Measurements from ENCODE around the gene IGF2BP3.

IGF2BP3 gene

DNA sequence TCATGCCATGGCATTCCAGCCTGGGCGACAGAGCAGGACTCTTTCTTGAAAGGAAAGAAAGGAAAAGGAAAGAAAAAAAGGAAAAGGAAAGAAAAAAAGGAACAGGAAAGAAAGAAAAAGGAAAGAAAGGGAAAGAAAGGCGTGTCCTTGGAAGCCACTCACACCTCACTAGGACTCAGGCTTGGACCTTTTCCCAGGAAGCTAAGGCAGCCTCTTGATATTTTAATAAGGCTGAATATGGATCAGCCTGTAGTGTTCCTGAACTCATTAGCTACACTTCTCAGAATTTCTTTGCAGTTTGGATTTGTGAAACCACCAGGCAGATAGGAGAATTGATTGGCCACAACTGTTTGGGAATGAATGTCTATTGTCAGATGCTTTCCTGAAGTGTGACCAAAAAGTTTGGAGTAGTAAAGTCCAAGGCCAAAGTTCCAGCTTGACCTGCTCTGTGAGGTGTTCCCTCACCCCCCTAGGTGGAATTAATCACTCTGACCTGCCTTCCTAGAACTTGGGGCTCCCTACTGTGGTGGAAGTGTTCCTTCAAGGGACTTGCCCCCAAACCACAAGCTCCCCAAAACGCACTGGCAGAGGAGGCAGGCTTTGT, 178.2 kb downstream of the IGF2BP3 start:
- DNase-seq = no peak

DNA sequence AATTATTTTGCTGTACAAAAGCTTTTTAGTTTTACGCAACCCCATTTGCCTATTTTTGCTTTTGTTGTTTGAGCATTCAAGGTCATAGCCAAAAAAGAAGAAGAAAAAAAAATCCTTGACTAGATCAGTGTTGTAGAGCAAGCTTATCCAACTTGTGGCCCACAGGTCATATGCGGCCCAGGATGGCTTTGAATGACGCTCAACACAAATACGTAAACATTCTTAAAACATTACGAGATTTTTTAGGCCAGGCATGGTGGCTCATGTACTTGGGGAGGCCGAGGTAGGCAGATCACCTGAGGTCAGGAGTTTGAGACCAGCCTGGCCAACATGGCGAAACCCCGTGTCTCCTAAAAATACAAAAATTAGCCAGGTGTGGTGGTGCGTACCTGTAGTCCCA, 179.3 kb downstream of the IGF2BP3 start:
- DNase-seq = no peak

DNA sequence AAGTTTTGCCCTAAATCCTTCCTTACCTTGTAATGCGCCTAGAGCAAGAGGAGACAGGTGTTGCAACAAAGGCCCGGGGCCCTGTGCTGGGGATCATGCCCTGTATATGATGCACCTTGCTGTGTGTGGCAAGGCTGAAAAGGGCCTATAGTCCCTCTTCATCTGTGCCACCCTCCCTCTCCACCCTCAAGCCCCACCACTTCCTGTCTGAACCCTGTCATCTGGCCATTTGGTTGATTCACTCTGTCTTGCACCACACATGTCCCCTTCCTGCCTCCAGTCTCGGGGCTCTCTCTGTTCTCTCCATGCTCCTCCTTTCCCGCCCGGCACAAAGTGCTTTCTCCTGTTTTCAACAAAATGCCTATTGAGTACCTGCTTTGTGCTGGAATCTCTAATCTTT, 182.7 kb downstream of the IGF2BP3 start:
- no peak for DNase-seq

DNA sequence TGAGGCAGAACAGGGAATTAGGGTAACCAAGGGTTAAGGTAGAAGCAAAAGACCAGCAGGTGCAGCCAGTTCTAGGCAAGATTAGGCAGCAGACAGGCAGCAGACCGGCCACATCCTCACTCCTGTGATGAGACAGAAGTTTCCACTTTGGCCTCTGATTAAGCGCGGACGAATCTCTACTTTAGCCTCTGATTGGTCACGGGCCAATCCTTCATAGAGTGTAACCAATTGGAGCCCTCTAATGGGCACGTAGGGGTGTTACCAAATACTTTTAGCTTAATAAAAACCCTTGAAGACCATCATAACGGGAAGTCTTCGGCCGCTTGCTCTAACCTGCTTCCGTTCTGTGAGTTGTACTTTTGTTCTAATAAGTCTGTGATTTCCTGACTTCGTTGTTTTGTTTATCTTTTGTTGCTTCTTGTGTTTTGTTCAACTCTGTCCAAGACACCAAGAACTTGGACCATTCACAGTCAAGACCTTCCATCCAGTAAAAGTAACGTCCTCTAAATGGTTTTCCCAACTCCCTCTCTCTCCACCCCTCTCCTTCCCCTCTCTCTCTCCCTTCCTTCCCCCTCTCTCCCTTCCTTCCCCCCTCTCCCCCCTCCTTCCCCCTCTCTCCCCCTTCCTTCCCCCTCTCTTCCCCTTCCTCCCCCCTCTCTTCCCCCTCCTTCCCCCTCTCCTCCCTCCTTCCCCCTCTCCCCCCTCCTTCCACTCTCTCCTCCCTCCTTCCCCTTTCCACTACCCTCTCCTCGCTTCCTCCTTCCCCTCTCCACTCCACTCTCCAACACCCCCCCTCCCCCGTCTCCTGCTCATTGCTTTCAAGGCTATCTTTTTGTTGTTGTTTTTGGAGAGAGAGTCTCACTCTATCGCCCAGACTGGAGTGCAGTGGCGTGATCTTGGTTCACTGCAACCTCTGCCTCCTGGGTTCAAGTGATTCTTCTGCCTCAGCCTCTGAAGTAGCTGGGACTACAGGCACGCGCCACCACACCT, 184.3 kb downstream of the IGF2BP3 start:
- DNase-seq = no peak

- DNase-seq = no peak
Observed at GRCh38 chr7:23284871-23285270, 185.4 kb downstream of the IGF2BP3 start.

DNA sequence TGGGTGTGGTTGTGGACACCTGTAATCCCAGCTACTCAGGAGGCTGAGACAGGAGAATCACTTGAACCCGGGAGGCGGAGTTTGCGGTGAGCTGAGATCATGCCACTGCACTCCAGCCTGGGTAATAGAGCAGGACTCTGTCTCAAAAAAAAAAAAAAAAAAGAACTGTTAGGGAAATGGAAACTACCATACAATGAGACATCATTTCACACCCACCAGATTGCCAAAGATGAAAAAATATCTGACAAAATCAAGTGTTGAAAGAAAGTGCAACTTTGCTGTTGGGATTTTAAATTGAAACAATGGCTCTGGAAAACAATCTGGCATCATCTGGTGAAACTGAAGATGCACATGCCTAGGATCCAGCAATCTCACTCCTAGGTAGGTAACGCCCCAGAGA, 187.2 kb downstream of the IGF2BP3 start:
- no peak for DNase-seq

- DNase-seq = no peak
Observed at GRCh38 chr7:23279819-23280525, 190.3 kb downstream of the IGF2BP3 start.

DNA sequence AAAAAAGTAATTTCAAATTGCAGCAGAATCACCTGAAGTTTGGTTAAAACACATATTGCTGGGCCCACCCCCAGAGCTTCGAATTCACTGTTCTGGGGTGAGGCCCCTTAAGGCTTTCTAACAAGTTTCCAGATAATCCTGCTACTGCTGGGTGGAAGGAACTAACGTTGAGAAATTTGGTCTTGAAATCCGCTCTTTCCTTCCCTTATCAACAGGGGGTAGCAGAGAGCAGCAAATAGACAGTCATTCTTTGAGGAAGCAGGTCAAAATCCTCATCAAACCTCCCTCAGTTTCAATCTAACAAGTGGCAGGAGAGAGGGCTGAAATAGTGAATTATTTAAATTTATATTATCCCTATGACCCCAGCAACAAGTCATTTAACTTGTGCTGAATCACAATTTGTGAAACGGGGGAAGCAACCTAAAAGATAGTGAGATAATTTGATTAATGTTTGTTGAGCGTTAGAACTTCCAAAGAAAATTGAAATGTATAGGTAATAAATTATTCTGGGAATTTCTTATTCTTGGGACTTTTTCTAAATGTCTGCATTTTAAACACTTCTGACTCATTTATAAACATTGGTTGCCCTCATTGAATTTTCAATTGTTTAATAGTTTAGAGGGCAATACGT, 192.8 kb downstream of the IGF2BP3 start:
- no peak for DNase-seq

- no peak for DNase-seq
Observed at GRCh38 chr7:23276947-23277346, 193.3 kb downstream of the IGF2BP3 start.

- DNase-seq = no peak
Observed at GRCh38 chr7:23276376-23276775, 193.9 kb downstream of the IGF2BP3 start.

DNA sequence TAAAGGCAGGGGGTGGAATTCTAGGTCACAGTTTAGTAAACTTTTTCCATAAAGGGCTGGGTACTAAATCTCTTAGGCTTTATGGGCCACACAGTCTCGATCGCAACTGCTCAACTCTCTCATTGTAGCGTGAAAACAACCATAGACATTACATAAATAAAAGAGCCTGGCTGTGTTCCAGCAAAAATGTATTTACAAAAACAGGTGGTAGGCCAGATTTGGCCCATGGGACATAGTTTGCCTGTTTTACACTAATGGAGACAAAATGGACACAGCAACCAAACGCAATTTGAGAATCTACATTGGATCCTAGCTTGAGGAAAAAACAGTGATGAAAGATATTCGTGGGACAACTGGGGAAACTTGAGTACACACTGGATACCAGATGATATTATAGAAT, 194.4 kb downstream of the IGF2BP3 start:
- no peak for DNase-seq

GRCh38 chr7:23273141-23273599, 197.1 kb downstream of the IGF2BP3 start:
- peak; percentile 90 for DNase-seq

- DNase-seq = no peak
Observed at GRCh38 chr7:23272275-23272674, 198.0 kb downstream of the IGF2BP3 start.

GRCh38 chr7:23268746-23269145, 201.5 kb downstream of the IGF2BP3 start:
- no peak for DNase-seq

DNA sequence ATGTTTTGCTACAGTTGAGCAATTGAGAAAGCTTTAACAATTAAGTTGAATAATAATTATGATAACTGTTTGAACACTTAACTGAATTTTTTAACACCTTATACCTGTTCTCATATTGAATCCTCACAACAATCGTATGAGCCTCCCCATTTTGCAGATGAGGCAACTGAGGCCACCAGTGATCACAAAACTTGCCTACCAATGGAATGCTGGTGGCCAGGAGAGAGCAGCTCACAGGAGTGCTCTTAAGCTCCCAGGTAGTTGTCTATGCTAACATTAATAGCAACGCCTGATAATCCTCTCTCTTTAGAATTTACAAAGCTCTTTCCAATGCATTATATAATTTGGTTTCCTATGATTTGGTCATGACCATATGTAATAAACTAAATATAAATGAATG, 202.1 kb downstream of the IGF2BP3 start:
- no peak for DNase-seq

DNA sequence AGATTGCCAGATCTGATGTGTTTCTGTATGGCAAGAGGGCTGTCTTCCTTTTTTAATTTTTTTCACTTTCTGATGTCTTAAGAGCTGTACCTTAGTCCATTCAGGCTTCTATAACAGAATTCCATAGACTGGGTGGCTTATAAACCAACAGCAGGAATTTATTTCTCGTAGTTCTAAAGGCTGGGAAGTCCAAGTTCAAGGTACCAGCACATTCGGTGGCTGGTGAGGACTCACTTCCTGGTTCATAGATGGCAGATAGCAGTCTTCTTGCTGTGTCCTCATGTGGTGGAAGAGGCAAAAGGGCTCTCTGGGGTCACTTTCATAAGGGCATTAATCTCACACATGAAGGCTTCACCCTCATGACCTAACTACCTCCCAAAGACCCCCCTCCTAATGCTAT, 202.9 kb downstream of the IGF2BP3 start:
- DNase-seq = no peak

DNA sequence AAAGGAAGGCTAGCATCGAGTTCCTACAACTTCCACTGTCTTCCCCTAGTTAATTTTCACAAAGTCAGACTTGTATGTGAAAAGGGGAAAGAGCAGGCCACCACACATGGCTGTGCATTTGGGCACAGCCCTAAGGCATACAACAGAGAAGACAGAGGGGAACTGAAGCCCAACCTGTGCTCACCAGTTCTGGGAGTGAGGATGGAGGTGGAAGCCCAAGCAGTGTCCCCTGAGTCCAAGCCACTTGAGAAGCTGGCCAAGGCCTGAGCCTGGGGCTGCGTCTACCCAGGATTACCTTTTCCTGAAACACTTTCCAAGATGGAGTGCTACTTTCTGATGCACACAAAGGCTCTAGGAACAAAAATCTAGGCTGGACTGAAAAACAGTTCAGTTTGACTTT, 203.4 kb downstream of the IGF2BP3 start:
- no peak for DNase-seq

GRCh38 chr7:23264916-23265458, 205.3 kb downstream of the IGF2BP3 start:
- DNase-seq = no peak

DNA sequence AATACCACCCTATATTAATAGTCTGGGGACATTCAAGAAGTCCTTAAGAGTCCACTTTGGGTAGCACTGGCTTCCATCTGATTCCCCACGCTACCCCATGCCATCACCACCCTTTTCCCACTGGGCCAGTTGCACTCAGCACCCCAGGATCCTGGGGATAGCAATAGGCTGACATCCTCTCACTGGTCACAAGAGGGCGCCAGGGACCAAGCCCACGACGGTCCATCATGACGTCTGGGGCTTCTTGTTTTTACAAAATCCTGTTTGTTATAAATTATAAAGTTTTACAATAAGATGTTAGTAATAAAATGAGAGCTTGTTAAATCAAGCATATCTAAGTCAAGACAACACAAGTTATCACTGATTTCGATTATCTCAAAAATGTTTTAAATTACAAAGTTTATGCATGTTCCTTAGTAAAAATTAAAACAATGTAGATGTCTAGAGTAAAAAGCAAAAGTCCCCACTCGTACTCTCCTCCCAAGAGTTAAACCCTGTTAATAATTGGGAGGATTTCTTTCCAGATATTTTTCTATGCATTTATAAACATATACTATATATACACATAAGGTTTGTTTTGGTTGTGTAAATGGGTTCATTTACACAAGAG, 208.3 kb downstream of the IGF2BP3 start:
- DNase-seq = peak; percentile 31

DNA sequence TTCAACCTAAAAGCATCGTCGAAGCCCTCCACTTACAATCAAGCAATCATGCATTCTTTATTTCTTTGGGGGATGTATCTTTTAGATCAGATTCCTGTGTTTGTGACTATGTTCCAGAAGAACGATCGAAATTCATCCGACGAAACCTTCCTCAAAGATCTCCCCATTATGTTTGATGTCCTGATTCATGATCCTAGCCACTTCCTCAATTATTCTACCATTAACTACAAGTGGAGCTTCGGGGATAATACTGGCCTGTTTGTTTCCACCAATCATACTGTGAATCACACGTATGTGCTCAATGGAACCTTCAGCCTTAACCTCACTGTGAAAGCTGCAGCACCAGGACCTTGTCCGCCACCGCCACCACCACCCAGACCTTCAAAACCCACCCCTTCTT, 209.9 kb downstream of the IGF2BP3 start:
- no peak for DNase-seq

Data from activated T-cell treated with anti-CD3 and anti-CD28 coated beads for 4 hours (primary cell).